ENCODE data around the gene TP53I13. TPM values are rescaled to one million over a fixed set of nuclear protein-coding genes. Genes with fewer than 3 reads are reported as not detected.

Gene TP53I13
- total RNA-seq, 2 experiments from 2014 or later = 20.8 to 27.5 TPM

DNA sequence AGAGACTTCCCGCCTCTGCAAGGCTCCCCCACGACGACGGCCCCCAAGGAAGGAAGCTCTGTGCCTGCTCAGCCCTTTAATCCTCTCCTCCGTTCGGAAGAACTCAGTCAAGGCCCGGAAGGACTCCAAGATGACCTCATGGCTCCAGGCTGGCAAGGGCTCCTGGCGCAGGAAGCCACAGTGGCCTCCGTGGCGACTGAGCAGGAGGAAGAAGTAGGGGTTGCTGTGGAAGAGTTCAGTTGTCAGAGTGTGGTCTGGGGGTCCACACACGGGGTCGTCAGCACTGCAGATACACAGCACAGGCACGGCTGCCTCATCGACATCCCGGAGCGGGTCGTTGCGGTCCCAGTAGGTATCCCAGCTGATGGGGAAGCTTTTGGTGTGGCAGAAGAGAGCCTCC is 5.9 kb upstream of the TP53I13 start:
- Histone ChIP-seq H3K4me1 (ENCODE audit: insufficient read depth, low read length, poor library complexity, severe bottlenecking) (peaks cover 64% of the 10 kb centered on the region), H3K27ac (ENCODE audit: low read depth, low read length, poor library complexity, severe bottlenecking) (no peak overlapping the region)
- CTCF ChIA-PET (ENCODE audit: unreplicated experiment) = no interaction called here

DNA sequence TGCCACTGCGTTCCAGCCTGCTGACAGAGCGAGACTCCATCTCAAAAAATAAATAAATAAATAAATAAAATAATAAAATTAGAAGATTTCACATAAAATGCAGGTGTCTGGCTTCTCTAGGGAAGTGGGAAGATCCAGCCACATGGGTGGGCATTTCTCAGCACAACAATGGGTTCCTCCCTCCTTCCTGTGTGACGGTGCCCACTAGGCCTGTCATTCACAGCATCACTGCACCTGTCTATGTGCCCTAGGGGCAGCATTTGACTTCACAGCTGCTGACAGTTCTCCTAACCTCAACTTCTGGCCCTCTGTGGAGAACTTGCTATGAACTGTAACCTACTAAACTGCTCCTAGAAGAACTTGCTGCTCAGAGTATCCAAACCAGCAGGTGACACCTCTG is 4.7 kb upstream of the TP53I13 start:
- Histone ChIP-seq H3K4me2 (ENCODE audit: low read length) (no peak overlapping the region), H3K4me1 (ENCODE audit: insufficient read depth, low read length, poor library complexity, severe bottlenecking) (peaks cover 61% of the 10 kb centered on the region), H3K9me2 (ENCODE audit: insufficient read depth, low read length) (no peaks in the 10 kb centered on the region), H3K36me3 (ENCODE audit: insufficient read depth, low read length) (no peaks in the 10 kb centered on the region), H3K27ac (ENCODE audit: low read depth, low read length, poor library complexity, severe bottlenecking) (no peak overlapping the region), H3K9me3 (ENCODE audit: low read length) (no peaks in the 10 kb centered on the region), H3K79me2 (ENCODE audit: insufficient read depth, low read depth, low read length) (no peaks in the 10 kb centered on the region), H2AFZ (ENCODE audit: low read length) (no peak overlapping the region), H3K4me3 (ENCODE audit: low read depth, low read length, poor library complexity, severe bottlenecking) (no peak overlapping the region), H4K20me1 (ENCODE audit: insufficient read depth, low read length) (no peaks in the 10 kb centered on the region)
- intact Hi-C loops (cut with micrococcal nuclease; ENCODE audit: unreplicated experiment) = loop anchor here (10.0 kb wide), 2 partner anchors 189 to 419 kb away; no protein-coding TSS in a partner anchor
- no TSS peak for BruUV-seq (replicated peaks)
- CTCF ChIA-PET (ENCODE audit: unreplicated experiment) = no interaction called here
- POLR2A ChIA-PET = no interaction called here
- no peak for TF ChIP-seq EZH2phosphoT487 (IDR thresholded peaks at IDR 0.05; ENCODE audit: borderline replicate concordance, low read depth, low read length)
- TF ChIP-seq, protein P1, sequence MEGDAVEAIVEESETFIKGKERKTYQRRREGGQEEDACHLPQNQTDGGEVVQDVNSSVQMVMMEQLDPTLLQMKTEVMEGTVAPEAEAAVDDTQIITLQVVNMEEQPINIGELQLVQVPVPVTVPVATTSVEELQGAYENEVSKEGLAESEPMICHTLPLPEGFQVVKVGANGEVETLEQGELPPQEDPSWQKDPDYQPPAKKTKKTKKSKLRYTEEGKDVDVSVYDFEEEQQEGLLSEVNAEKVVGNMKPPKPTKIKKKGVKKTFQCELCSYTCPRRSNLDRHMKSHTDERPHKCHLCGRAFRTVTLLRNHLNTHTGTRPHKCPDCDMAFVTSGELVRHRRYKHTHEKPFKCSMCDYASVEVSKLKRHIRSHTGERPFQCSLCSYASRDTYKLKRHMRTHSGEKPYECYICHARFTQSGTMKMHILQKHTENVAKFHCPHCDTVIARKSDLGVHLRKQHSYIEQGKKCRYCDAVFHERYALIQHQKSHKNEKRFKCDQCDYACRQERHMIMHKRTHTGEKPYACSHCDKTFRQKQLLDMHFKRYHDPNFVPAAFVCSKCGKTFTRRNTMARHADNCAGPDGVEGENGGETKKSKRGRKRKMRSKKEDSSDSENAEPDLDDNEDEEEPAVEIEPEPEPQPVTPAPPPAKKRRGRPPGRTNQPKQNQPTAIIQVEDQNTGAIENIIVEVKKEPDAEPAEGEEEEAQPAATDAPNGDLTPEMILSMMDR (conservative IDR thresholded peaks at IDR 0.05; ENCODE audit: low read length) = no peak
- peak; percentile 72 for DNase-seq (ENCODE audit: low spot score)

More for the DNA sequence above, 5.9 kb upstream of the TP53I13 start:
- DNase-seq (ENCODE audit: low spot score) = no peak
- intact Hi-C loops (cut with micrococcal nuclease; ENCODE audit: unreplicated experiment) = loop anchor here (10.0 kb wide), 2 partner anchors 188 to 418 kb away; no protein-coding TSS in a partner anchor
- POLR2A ChIA-PET = no interaction called here
- no peak overlapping the region for H3K4me3 ChIP-seq (ENCODE audit: low read depth, low read length, poor library complexity, severe bottlenecking)
- H4K20me1 ChIP-seq (ENCODE audit: insufficient read depth, low read length) = no peaks in the 10 kb centered on the region
- no peaks in the 10 kb centered on the region for H3K36me3 ChIP-seq (ENCODE audit: insufficient read depth, low read length)
- no peak overlapping the region for H3K4me2 ChIP-seq (ENCODE audit: low read length)
- no peaks in the 10 kb centered on the region for H3K79me2 ChIP-seq (ENCODE audit: insufficient read depth, low read depth, low read length)
- H3K9me2 ChIP-seq (ENCODE audit: insufficient read depth, low read length) = no peaks in the 10 kb centered on the region
- H3K9me3 ChIP-seq (ENCODE audit: low read length) = no peaks in the 10 kb centered on the region
- H2AFZ ChIP-seq (ENCODE audit: low read length) = no peak overlapping the region
- no peak for TF ChIP-seq EZH2phosphoT487 (IDR thresholded peaks at IDR 0.05; ENCODE audit: borderline replicate concordance, low read depth, low read length)
- TF ChIP-seq, protein P1 (conservative IDR thresholded peaks at IDR 0.05; ENCODE audit: low read length) = no peak
- BruUV-seq (replicated peaks) = no TSS peak

DNA sequence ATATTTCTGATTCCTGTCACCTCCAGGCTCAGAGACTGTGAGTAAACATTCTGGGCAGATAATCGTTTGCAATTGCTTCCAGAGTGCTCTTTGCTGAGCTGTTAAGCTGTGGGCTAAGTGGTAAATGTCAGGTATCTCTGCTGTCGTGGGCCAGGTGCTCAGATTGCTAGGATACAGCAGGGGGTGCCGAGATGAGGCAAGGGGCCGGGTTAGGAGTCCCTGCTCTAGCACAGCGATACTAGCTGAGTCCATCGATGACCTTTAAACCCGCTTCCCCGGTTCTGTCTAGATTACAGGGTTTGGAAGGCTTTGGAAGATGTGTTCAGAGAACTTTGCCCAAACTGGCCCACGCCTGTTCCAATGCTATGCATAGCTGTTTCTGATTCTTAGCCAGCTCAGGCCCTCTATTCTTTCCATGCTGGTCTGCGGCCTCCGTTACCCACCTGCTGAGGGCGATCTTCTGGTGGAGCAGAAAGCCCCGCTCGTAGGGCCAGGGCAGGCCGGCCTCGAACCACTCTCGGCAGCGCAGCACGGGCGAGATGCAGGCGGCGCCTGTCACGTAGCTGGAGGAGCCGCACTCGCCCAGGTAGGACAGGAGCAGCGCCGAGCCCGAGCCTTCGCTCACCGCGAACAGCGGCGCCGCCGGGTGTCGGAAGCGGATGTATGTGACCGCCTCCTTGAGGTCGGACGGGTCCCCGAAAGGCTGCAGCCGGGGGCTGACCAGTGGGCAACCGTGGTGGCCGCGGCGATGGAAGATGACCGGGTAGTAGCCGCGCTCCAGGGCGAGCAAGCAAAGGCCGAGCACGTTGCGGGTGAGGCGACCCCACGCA is 2.6 kb upstream of the TP53I13 start:
- Histone ChIP-seq H3K4me2 (ENCODE audit: low read length) (peak overlapping the region; percentile 98), H3K36me3 (ENCODE audit: insufficient read depth, low read length) (no peaks in the 10 kb centered on the region), H3K79me2 (ENCODE audit: insufficient read depth, low read depth, low read length) (no peaks in the 10 kb centered on the region), H2AFZ (ENCODE audit: low read length) (no peak overlapping the region), H3K4me3 (ENCODE audit: low read depth, low read length, poor library complexity, severe bottlenecking) (peak overlapping the region; percentile 72), H4K20me1 (ENCODE audit: insufficient read depth, low read length) (no peaks in the 10 kb centered on the region), H3K9me3 (ENCODE audit: low read length) (no peaks in the 10 kb centered on the region), H3K4me1 (ENCODE audit: insufficient read depth, low read length, poor library complexity, severe bottlenecking) (peaks cover 46% of the 10 kb centered on the region), H3K27ac (ENCODE audit: low read depth, low read length, poor library complexity, severe bottlenecking) (no peak overlapping the region), H3K9me2 (ENCODE audit: insufficient read depth, low read length) (no peaks in the 10 kb centered on the region)
- intact Hi-C loops (cut with micrococcal nuclease; ENCODE audit: unreplicated experiment) = loop anchor here (10.0 kb wide), 2 partner anchors 191 to 421 kb away; no protein-coding TSS in a partner anchor
- ChIA-PET CTCF (ENCODE audit: unreplicated experiment) (no interaction called here), POLR2A (interaction anchor here (0.6 to 1.2 kb wide), 2 partner anchors 87 to 1527 kb away, joined by 3 to 4 read pairs; no protein-coding TSS in a partner anchor)
- TF ChIP-seq, protein P1 (conservative IDR thresholded peaks at IDR 0.05; ENCODE audit: low read length) = peak; percentile 66
- TF ChIP-seq EZH2phosphoT487 (IDR thresholded peaks at IDR 0.05; ENCODE audit: borderline replicate concordance, low read depth, low read length) = no peak
- peak; percentile 57 for DNase-seq (ENCODE audit: low spot score)
- BruUV-seq (replicated peaks) = no TSS peak
